Small intestine (tissue), 7 donors: ENCODE measurements around the gene CYB561A3. TPM values are rescaled to one million over a fixed set of nuclear protein-coding genes. Genes with fewer than 3 reads are reported as not detected.

ENCODE experiments used
- DNase-seq, 2 donors: peaks; one replicate each; pipeline versions ENCODE4 v3.0.0 to v3.0.0-alpha.2; 2013
- FAIRE-seq: peaks from 2 replicates; lab custom pipeline; 2012; peaks lifted over from hg19 to GRCh38; lab: Jason Lieb, UNC
- H3K27ac ChIP-seq, 3 donors: one replicate each; pipeline ENCODE4 v1.5.1; 2013; ENCODE audit warnings: low read length in 2 of 3, mild to moderate bottlenecking in 2 of 3, control low read depth in 1 of 3, inconsistent platforms in 1 of 3, low read depth in 1 of 3, moderate library complexity in 1 of 3
- H3K27me3 ChIP-seq, 3 donors: one replicate each; pipeline ENCODE4 v1.6.1; 2013; ENCODE audit warnings: low read length in 3 of 3, inconsistent platforms in 1 of 3; ENCODE audit not compliant: control insufficient read depth in 3 of 3, insufficient read depth in 3 of 3
- H3K36me3 ChIP-seq, 3 donors: one replicate each; pipeline ENCODE4 v1.6.1; 2013; ENCODE audit warnings: low read length in 3 of 3, inconsistent platforms in 1 of 3, low read depth in 1 of 3, mild to moderate bottlenecking in 1 of 3, moderate library complexity in 1 of 3; ENCODE audit not compliant: control insufficient read depth in 3 of 3, insufficient read depth in 2 of 3
- H3K4me1 ChIP-seq, 3 donors: one replicate each; pipeline ENCODE4 v1.6.1; 2013; ENCODE audit warnings: low read length in 2 of 3, inconsistent platforms in 1 of 3, low read depth in 1 of 3, mild to moderate bottlenecking in 1 of 3, moderate library complexity in 1 of 3; ENCODE audit not compliant: control insufficient read depth in 3 of 3, insufficient read depth in 2 of 3
- H3K4me3 ChIP-seq, 3 donors: one replicate each; pipeline ENCODE4 v1.5.1; 2013; ENCODE audit warnings: low read length in 3 of 3, control low read depth in 1 of 3, inconsistent platforms in 1 of 3, low read depth in 1 of 3, mild to moderate bottlenecking in 1 of 3, moderate library complexity in 1 of 3
- H3K9me3 ChIP-seq, 2 donors: one replicate each; pipeline ENCODE4 v1.6.1; 2013; ENCODE audit warnings: low read depth in 1 of 2, low read length in 1 of 2; ENCODE audit not compliant: control insufficient read depth in 2 of 2, insufficient read depth in 1 of 2
- WGBS, 3 donors: extraction: QIAGEN DNeasy Blood & Tissue Kit; methylation state at CpG; one replicate each; pipeline ENCODE4 v1.1.7; 2013; 5-methylcytosine and 5-hydroxymethylcytosine counted together
- polyA plus RNA-seq, 4 donors: library from polyadenylated mRNA; stranded (reverse) in 3 of 4; unstranded in 1 of 4; fragments of 200-250 nt in 3 of 4; fragments of 120-200 nt in 1 of 4; gene quantifications; one replicate each; pipeline versions ENCODE4 v1.2.1 to v1.2.3, GENCODE V29; 2013
- donor health status: healthy with polysubstance abuse.
- donor health status: control.
- donor health status: control.
- donor health status: Bipolar disorder and iron deficiency.
- donor health status: healthy.

The CYB561A3 gene
- polyA plus RNA-seq, 4 donors = 30.8 to 48.4 (median 32.0) TPM

DNA sequence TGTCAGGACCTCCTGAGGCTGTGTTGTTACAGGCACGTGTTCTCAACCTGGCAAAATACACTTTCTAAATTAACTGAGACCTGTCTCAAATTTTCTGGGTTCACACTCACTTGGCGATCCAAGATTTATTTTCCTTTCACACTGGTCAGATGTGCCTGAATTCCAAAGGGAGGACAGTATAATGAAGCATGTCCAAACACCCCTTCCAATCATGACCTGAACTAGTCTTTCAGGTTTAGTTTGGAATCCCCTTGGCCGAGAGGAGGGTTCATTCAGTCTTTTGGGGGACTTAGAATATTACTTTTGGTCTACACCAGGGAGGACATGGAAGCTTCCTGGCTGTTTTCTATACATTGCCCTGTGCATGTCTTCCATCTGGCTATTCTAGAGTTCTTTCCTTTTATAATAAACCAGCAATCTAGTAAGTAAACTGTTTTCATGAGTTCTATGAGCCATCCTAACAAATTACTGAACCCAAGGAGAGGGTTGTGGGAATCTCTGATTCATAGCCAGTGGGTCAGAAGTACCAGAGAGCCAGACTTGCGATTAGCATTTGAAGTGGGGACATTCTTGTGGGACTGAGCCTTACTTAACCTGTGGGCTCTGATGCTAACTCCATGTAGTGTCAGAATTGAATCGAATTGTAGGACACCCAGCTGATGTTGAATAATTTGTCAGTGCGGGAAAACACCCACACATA, 15.9 kb upstream of the CYB561A3 start:
- DNase-seq = no peak
- WGBS, 3 donors = 93 to 94% (median 94%) methylated on average over 6 of the region's 6 CpGs
- no peak for FAIRE-seq
- Histone ChIP-seq H3K27ac (no peak overlapping the region), H3K9me3 (peaks cover 0 to 4% of the 10 kb centered on the region in 2 donors), H3K36me3 (peaks cover 0 to 2% (median 0%) of the 10 kb centered on the region in 3 donors), H3K27me3 (no peaks in the 10 kb centered on the region), H3K4me3 (no peak overlapping the region), H3K4me1 (no peaks in the 10 kb centered on the region)

DNA sequence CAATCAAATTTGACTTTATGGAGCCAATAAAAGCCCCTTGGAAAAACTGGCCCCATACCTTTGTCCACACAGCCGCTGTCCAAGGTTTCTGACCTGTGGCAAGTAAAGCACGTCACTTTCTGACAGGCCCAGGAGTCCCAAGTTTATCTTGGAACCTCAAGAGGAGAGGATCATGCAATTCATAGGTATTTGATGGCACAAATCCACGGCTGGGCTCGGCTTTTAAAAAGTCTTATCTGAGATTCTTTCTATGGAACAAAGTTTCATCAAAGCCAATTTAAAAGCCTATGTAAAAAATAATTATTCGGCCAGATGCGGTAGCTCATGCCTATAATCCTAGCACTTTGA, 14.1 kb upstream of the CYB561A3 start:
- FAIRE-seq (no peak), DNase-seq (no peak)
- H3K36me3 ChIP-seq = peaks cover 0 to 8% (median 0%) of the 10 kb centered on the region in 3 donors
- no peaks in the 10 kb centered on the region for H3K4me1 ChIP-seq
- WGBS, 3 donors = 77 to 95% (median 82%) methylated on average over 6 of the region's 6 CpGs
- no peaks in the 10 kb centered on the region for H3K27me3 ChIP-seq
- H3K27ac ChIP-seq = no peak overlapping the region
- H3K9me3 ChIP-seq = peaks cover 0 to 4% of the 10 kb centered on the region in 2 donors
- no peak overlapping the region for H3K4me3 ChIP-seq

DNA sequence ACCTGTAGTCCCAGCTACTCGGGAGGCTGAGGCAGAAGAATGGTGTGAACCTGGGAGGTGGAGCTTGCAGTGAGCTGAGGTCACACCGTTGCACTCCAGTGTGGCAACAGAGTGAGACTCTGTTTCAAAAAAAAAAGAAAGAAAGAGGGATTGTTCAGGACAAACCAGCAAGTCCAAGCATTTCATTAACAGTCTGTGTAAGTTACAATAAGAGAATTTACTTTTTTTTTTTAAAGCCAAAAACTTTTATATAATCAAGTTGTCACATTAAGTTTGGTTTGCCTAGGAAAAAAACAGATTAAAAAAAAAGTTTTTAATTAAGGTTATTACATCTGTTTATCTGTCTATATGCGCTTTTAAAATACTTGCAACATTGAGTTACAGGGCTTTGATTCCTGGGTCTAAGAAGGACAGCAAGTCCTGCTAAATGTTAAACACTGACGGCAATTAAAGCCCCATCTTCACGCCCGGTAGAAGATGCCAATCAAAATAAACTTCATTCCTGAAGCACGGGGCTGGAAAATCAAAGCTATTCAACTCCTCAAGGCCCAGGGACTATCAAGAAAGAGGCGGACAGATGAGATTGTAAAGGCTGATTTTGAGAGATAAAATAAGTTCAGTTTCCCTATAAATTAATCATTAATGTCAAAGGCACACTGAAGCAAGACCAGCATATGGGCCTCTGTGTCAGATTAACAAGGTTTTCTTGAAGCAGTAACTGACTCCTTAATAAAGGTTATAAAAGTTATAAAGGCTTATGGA, 11.2 kb upstream of the CYB561A3 start:
- Histone ChIP-seq H3K4me3 (no peak overlapping the region), H3K4me1 (no peaks in the 10 kb centered on the region), H3K36me3 (peaks cover 0 to 27% (median 14%) of the 10 kb centered on the region in 3 donors), H3K9me3 (peaks cover 0 to 4% of the 10 kb centered on the region in 2 donors), H3K27me3 (no peaks in the 10 kb centered on the region), H3K27ac (no peak overlapping the region)
- 35 to 71% (median 58%) methylated on average over 8 of the region's 8 CpGs for WGBS, 3 donors
- DNase-seq (peak in 1 of 2 donors; percentile 67), FAIRE-seq (no peak)

DNA sequence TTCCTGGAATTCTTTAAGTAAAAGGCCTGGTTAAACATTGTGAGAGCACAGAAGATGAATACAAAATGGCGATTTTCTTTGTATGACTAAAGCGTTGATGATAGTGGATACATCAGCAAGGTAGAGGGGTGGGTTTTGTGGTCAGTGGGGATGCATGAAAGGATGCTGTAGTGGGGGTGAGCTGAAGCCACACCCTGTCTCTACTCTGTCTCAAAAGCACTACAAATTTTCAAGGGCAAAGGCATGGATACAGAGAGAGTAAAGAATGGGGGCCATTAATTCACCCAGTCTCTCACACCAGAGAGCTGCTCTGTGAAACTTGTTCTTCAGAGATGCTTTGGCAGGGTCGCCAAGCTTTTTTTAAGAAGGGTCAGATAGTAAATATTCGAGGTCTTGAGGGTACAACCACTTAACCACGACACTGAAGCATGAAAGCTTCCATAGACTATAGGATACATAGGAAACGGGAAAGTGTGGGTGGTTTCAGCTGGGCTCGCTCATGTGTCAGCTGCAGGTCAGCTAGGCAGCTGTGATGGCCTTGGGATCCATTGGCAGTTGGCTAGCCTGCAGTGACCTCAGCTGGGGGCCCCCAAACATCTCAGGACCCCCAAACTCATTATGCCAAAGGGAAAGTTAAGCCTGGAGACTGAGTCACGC, 8.8 kb upstream of the CYB561A3 start:
- WGBS, 3 donors = 88 to 93% (median 91%) methylated on average over 8 of the region's 8 CpGs
- Histone ChIP-seq H3K36me3 (peaks cover 4 to 46% (median 18%) of the 10 kb centered on the region in 3 donors), H3K27ac (no peak overlapping the region), H3K9me3 (peaks cover 0 to 4% of the 10 kb centered on the region in 2 donors), H3K27me3 (no peaks in the 10 kb centered on the region), H3K4me1 (no peaks in the 10 kb centered on the region), H3K4me3 (no peak overlapping the region)
- DNase-seq (no peak), FAIRE-seq (no peak)

DNA sequence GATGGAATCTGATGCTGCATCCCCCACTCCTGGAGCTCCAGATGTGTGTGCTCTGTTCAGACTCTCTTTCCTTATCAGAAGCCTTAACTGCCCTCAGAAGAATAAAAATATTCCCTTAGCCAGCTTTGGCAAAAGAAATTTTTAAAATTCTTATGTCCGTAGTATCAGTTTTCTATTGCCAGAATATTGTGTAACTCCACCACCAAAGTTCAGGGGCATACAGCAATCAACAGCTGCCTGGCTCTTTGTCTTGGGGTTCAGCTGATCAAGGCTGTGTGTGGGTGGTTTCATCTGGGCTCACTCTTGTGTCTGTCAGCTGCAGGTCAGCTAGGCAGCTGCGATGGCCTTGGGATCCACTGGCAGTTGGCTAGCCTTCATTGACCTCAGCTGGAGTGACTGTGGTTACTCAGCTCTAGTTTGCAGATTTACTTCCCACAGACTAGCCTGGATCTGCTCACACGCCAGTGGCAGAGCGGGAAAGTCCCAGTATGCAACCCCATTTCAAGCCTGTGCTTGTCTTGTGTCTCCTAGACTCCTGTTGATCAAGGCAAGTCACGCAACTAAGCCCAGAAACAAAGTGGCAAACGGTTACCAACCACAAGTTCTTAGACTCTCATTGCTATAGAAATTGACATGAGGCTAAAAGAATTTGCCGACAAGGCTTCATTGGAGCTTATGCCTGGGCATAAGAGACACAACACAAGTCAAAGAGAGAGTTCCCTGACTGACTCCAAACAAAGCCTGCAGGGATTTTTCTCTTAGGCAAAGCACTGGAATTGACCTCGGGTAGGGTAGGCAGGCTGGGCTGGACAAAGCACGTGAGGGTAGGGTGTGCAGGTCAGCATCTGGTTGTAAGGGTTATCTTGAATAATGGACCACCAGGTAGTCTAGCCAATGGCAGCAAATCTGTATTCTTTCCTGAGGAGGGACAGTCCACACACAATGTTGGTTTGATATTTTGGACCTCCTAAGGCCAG, 8.0 kb upstream of the CYB561A3 start:
- H3K9me3 ChIP-seq = peaks cover 0 to 2% of the 10 kb centered on the region in 2 donors
- no peak overlapping the region for H3K4me3 ChIP-seq
- H3K36me3 ChIP-seq = peaks cover 4 to 51% (median 18%) of the 10 kb centered on the region in 3 donors
- H3K27me3 ChIP-seq = no peaks in the 10 kb centered on the region
- WGBS, 3 donors = 89 to 95% (median 90%) methylated on average over 9 of the region's 9 CpGs
- DNase-seq (no peak), FAIRE-seq (no peak)
- no peak overlapping the region for H3K27ac ChIP-seq
- no peaks in the 10 kb centered on the region for H3K4me1 ChIP-seq

DNA sequence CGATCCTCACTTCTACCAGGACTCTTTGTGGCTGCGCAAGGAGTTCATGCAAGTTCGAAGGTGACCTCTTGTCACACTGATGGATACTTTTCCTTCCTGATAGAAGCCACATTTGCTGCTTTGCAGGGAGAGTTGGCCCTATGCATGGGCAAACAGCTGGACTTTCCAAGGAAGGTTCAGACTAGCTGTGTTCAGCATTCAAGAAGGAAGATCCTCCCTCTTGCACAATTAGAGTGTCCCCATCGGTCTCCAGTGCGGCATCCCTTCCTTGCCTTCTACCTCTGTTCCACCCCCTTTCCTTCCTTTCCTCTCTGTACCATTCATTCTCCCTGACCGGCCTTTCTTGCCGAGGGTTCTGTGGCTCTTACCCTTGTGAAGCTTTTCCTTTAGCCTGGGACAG, 7.0 kb upstream of the CYB561A3 start:
- WGBS, 3 donors = 94 to 97% (median 95%) methylated on average over 7 of the region's 7 CpGs
- peaks cover 4 to 58% (median 20%) of the 10 kb centered on the region in 3 donors for H3K36me3 ChIP-seq
- H3K27ac ChIP-seq = no peak overlapping the region

DNA sequence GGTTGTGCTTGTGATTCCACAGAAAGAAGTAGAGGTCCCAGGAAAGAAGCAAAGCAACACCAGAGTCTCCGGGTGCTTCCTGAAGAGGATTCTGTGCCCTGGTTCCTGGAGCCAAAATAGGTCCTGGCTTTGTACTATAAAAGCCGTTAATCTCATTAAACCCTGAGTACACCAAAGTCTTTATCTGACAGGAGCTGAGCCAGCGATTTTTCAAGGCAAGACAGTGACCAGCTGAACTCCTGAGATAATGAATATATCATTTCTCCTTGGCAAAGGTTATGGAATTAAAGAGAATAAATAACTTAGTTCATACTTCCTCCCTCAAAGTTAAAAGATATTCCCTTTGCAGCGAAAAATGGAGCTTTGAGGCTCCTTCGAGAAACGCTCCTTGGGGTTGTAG, 5.7 kb upstream of the CYB561A3 start:
- Histone ChIP-seq H3K36me3 (peaks cover 4 to 58% (median 20%) of the 10 kb centered on the region in 3 donors), H3K27ac (no peak overlapping the region), H3K9me3 (no peaks in the 10 kb centered on the region), H3K4me3 (no peak overlapping the region), H3K27me3 (no peaks in the 10 kb centered on the region), H3K4me1 (peaks cover 2 to 9% (median 6%) of the 10 kb centered on the region in 3 donors)
- no peak for FAIRE-seq
- 54 to 82% (median 73%) methylated on average over 6 of the region's 6 CpGs for WGBS, 3 donors
- no peak for DNase-seq

More for the DNA sequence above, 7.0 kb upstream of the CYB561A3 start:
- no peak overlapping the region for H3K4me3 ChIP-seq
- peaks cover 0 to 4% (median 0%) of the 10 kb centered on the region in 3 donors for H3K4me1 ChIP-seq
- no peaks in the 10 kb centered on the region for H3K9me3 ChIP-seq
- H3K27me3 ChIP-seq = no peaks in the 10 kb centered on the region
- FAIRE-seq = no peak
- DNase-seq = no peak
